T-cell (primary cell): ENCODE results near the gene SIL1. TPM values are rescaled to one million over a fixed set of nuclear protein-coding genes. Genes with fewer than 3 reads are reported as not detected.

Experiments used
- ATAC-seq, 4 experiments: fragments of 200-7000 bp in 3 of 4; fragments of 150-1000 bp in 1 of 4; cut with Tn5 transposase; replicated peaks in 1 of 4; 1 replicate in 3 of 4; 2 replicates in 1 of 4; pipeline ENCODE4 v1.10.0; 2021; ENCODE audit warnings: moderate library complexity in 3 of 4, mild to moderate bottlenecking in 2 of 4, moderate number of reproducible peaks in 1 of 4
- CTCF ChIA-PET, 2 donors: fragments of 300-600 bp; sonication (Branson Sonifier 250); formaldehyde crosslinking; loops; one replicate each; lab custom pipeline; 2022; ENCODE audit warnings: antibody characterized with exemption in 2 of 2; lab: Charles Lee
- POLR2A ChIA-PET, 2 donors: fragments of 300-600 bp; sonication (Branson Sonifier 250); formaldehyde crosslinking; loops; one replicate each; lab custom pipeline; 2022; ENCODE audit warnings: antibody characterized with exemption in 2 of 2; lab: Charles Lee
- DNase-seq, 35 experiments: peaks; one replicate each; pipeline versions ENCODE4 v3.0.0 to v3.0.0-alpha.2; 2013 to 2023
- H3K27ac ChIP-seq: one replicate; pipeline ENCODE4 v1.5.1; 2013; ENCODE audit warnings: low read length
- H3K27me3 ChIP-seq, 2 experiments: replicated peaks in 1 of 2; 1 replicate in 1 of 2; 2 replicates in 1 of 2; pipeline versions ENCODE4 v1.6.1 to v1.7.0; 2013; ENCODE audit warnings: low read length in 1 of 2, mixed read lengths in 1 of 2; ENCODE audit not compliant: control insufficient read depth in 2 of 2, insufficient read depth in 2 of 2; ENCODE audit errors: extremely low read depth in 1 of 2
- H3K36me3 ChIP-seq, 2 donors: 1 replicate in 1 of 2; 2 replicates in 1 of 2; pipeline versions ENCODE4 v1.6.1 to v1.7.0; 2013; ENCODE audit warnings: low read length in 1 of 2; ENCODE audit not compliant: control insufficient read depth in 2 of 2, insufficient read depth in 1 of 2; ENCODE audit errors: extremely low read depth in 1 of 2
- H3K4me1 ChIP-seq, 2 experiments: 1 replicate in 1 of 2; 2 replicates in 1 of 2; pipeline versions ENCODE4 v1.6.1 to v1.7.0; 2013; ENCODE audit warnings: low read length in 2 of 2, mixed read lengths in 1 of 2; ENCODE audit not compliant: insufficient read depth in 2 of 2, control insufficient read depth in 1 of 2; ENCODE audit errors: extremely low read depth in 1 of 2
- H3K4me3 ChIP-seq, 2 donors: 1 replicate in 1 of 2; 2 replicates in 1 of 2; pipeline versions ENCODE4 v1.5.1 to v1.7.0; 2013; ENCODE audit warnings: mild to moderate bottlenecking in 2 of 2, low read length in 1 of 2, moderate library complexity in 1 of 2; ENCODE audit not compliant: control insufficient read depth in 1 of 2; ENCODE audit errors: extremely low read depth in 1 of 2
- H3K9me3 ChIP-seq: 2 replicates; pipeline ENCODE4 v1.7.0; 2013
- H3K27ac Mint-ChIP-seq, 2 donors: one replicate each; pipeline ENCODE4 v1.8.0; 2020 to 2021; ENCODE audit warnings: mild to moderate bottlenecking in 2 of 2, mixed read lengths in 2 of 2
- H3K27me3 Mint-ChIP-seq, 2 donors: one replicate each; pipeline ENCODE4 v1.8.0; 2021 to 2022; ENCODE audit warnings: mixed read lengths in 2 of 2
- H3K36me3 Mint-ChIP-seq: one replicate; pipeline ENCODE4 v1.8.0; 2021; ENCODE audit warnings: mixed read lengths
- H3K4me1 Mint-ChIP-seq, 3 donors: one replicate each; pipeline ENCODE4 v1.8.0; 2020 to 2022; ENCODE audit warnings: mixed read lengths in 3 of 3, mild to moderate bottlenecking in 1 of 3
- H3K4me3 Mint-ChIP-seq, 3 donors: one replicate each; pipeline ENCODE4 v1.8.0; 2020 to 2022; ENCODE audit warnings: mild to moderate bottlenecking in 3 of 3, mixed read lengths in 3 of 3, moderate library complexity in 3 of 3
- H3K9me3 Mint-ChIP-seq, 3 donors: one replicate each; pipeline ENCODE4 v1.8.0; 2020 to 2022; ENCODE audit warnings: mixed read lengths in 3 of 3
- whole genome bisulfite sequencing: methylation state at CpG from one replicate; pipeline ENCODE4 v1.1.5; 2013; ENCODE audit warnings: missing lambda C conversion rate; ENCODE audit not compliant: insufficient coverage; 5-methylcytosine and 5-hydroxymethylcytosine counted together
- total RNA-seq, 35 experiments: library from RNA in 6 of 35; stranded (reverse) in 6 of 35; fragments of 120-200 nt in 1 of 35; gene quantifications; one replicate each; pipeline versions ENCODE4 v1.2.1 to v1.2.4 and lab custom pipeline; 2013 to 2026

Gene SIL1
- total RNA-seq, 5 donors from 2014 or later (not counting 1 experiment from before 2014, with no cell fraction given) = 14.2 to 16.5 (median 15.8) TPM

DNA sequence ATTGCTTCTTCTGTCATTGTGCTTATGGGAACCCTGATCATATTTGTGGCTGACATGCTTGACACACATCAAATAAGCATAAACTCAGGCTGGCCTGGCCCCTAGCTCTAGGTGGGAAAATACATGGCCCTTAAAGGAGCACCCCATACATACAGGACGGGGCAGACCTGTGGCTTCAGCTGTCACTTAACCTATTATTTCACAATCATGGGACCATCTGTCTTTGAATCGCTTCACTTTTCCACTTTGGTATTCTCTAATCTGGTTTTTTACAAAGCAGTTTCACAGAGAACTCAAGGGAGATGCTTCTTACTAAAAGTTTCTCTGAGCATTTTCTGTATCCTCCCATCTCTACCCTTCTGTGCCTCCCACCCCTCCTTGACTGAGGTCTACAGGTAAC is 288.4 kb downstream of the SIL1 start:
- POLR2A ChIA-PET = no interaction called here
- H3K27ac ChIP-seq = no peak overlapping the region
- CTCF ChIA-PET = interaction anchor here in 1 of 2 donors (0.7 kb wide), 1 partner anchor 45 kb away, joined by 4 read pairs; no protein-coding TSS in a partner anchor
- no peak overlapping the region for H3K4me3 Mint-ChIP-seq
- H3K4me3 ChIP-seq = no peak overlapping the region
- H3K36me3 Mint-ChIP-seq = peaks cover 17% of the 10 kb centered on the region
- no peaks in the 10 kb centered on the region for H3K9me3 ChIP-seq
- ATAC-seq = no peak
- H3K27me3 ChIP-seq = no peaks in the 10 kb centered on the region
- no peaks in the 10 kb centered on the region for H3K27me3 Mint-ChIP-seq
- no peak overlapping the region for H3K27ac Mint-ChIP-seq
- H3K4me1 ChIP-seq = no peaks in the 10 kb centered on the region
- H3K9me3 Mint-ChIP-seq = no peaks in the 10 kb centered on the region
- WGBS = 100% methylated on average over 2 of the region's 2 CpGs
- no peaks in the 10 kb centered on the region for H3K4me1 Mint-ChIP-seq
- no peaks in the 10 kb centered on the region for H3K36me3 ChIP-seq
- DNase-seq = no peak

DNA sequence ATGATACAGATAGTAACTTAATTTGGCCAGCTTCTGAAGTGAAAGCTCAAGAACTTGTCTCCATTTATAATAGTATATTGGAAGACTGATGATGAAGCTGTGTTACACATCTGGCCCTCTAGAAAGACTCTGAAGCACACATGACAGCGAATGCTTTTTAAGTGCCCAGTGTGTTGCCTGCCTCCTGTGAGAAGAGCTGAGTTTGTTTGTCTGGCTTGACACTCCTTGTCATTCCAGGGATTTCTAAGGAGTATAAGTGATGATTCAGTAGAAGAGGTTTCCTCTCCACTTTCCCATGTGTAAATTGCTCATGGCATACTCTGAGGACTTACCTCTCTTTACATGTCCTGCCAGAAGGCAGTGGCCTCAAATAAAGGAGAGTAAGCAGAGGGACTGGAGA is 292.6 kb downstream of the SIL1 start:
- no peaks in the 10 kb centered on the region for H3K9me3 Mint-ChIP-seq
- DNase-seq (no peak), ATAC-seq (no peak)
- no peaks in the 10 kb centered on the region for H3K4me1 ChIP-seq
- peaks cover 2 to 8% (median 3%) of the 10 kb centered on the region in 3 donors for H3K4me1 Mint-ChIP-seq
- WGBS = no CpG with 5 or more reads among the region's 1 CpG
- no peak overlapping the region for H3K27ac Mint-ChIP-seq
- no peaks in the 10 kb centered on the region for H3K9me3 ChIP-seq
- no peak overlapping the region for H3K4me3 Mint-ChIP-seq
- no peaks in the 10 kb centered on the region for H3K27me3 ChIP-seq
- no peaks in the 10 kb centered on the region for H3K27me3 Mint-ChIP-seq
- ChIA-PET CTCF (no interaction called here), POLR2A (no interaction called here)
- no peaks in the 10 kb centered on the region for H3K36me3 ChIP-seq
- no peak overlapping the region for H3K4me3 ChIP-seq
- no peak overlapping the region for H3K27ac ChIP-seq
- H3K36me3 Mint-ChIP-seq = peaks cover 23% of the 10 kb centered on the region

- ATAC-seq = no peak
- 78% methylated on average over 3 of the region's 10 CpGs for WGBS
Observed at GRCh38 chr5:138903130-138903775, 294.9 kb downstream of the SIL1 start.

GRCh38 chr5:138901716-138902115 is 296.5 kb downstream of the SIL1 start:
- Histone ChIP-seq H3K9me3 (no peaks in the 10 kb centered on the region), H3K27ac (no peak overlapping the region), H3K36me3 (no peaks in the 10 kb centered on the region), H3K27me3 (no peaks in the 10 kb centered on the region), H3K4me1 (no peaks in the 10 kb centered on the region), H3K4me3 (no peak overlapping the region)
- DNase-seq (no peak), ATAC-seq (no peak)
- Mint-ChIP-seq H3K9me3 (no peaks in the 10 kb centered on the region), H3K36me3 (peaks cover 13% of the 10 kb centered on the region), H3K4me1 (peaks cover 6 to 12% (median 7%) of the 10 kb centered on the region in 3 donors), H3K27ac (no peak overlapping the region), H3K4me3 (no peak overlapping the region), H3K27me3 (no peaks in the 10 kb centered on the region)
- POLR2A ChIA-PET = no interaction called here
- no CpG with 5 or more reads among the region's 2 CpGs for WGBS
- CTCF ChIA-PET = no interaction called here

More at GRCh38 chr5:138903130-138903775, 294.9 kb downstream of the SIL1 start:
- no peaks in the 10 kb centered on the region for H3K9me3 Mint-ChIP-seq
- no peak overlapping the region for H3K27ac ChIP-seq
- no peak for DNase-seq
- H3K4me1 Mint-ChIP-seq = peaks cover 6 to 12% (median 7%) of the 10 kb centered on the region in 3 donors
- no peaks in the 10 kb centered on the region for H3K9me3 ChIP-seq
- ChIA-PET CTCF (no interaction called here), POLR2A (no interaction called here)
- no peaks in the 10 kb centered on the region for H3K4me1 ChIP-seq
- no peaks in the 10 kb centered on the region for H3K36me3 ChIP-seq
- no peak overlapping the region for H3K4me3 Mint-ChIP-seq
- H3K27me3 Mint-ChIP-seq = no peaks in the 10 kb centered on the region
- H3K36me3 Mint-ChIP-seq = peaks cover 15% of the 10 kb centered on the region
- no peaks in the 10 kb centered on the region for H3K27me3 ChIP-seq
- no peak overlapping the region for H3K27ac Mint-ChIP-seq
- no peak overlapping the region for H3K4me3 ChIP-seq

DNA sequence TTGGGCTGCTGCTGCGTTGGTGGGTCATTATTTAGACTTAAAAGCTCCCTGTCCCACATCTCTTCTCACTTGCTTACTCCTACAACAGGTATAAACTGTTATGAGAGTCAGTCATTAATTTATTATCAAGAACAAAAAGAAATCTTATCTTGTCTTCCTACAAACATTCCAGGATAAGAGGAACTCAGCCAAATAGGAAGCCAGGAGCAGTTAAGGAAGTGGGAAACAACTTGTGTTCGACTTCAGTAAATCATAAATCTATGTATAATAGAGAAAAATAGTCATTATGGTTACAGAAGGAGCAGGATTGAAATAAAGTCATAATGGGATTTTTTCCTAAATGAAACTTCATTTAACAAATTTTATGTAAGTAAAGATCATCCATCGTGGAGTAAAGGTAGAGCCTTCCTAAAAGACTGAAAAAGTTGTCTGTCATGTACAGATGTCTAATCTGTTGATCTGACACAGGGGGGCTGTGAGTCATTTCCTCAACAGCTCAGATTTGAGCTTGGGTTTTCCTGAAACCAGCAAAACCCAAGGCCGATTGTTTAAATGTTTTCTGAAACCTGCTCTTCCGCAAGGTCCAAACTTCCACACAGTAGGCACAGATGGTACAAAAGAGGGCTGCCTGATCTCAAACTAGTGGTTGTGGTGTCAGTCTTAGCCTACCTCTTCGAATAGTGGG is 297.7 kb downstream of the SIL1 start:
- no peaks in the 10 kb centered on the region for H3K9me3 ChIP-seq
- peaks cover 6 to 12% (median 7%) of the 10 kb centered on the region in 3 donors for H3K4me1 Mint-ChIP-seq
- DNase-seq (no peak), ATAC-seq (peak in 2 of 4 experiments; percentile 43 to 63)
- no CpG with 5 or more reads among the region's 6 CpGs for WGBS
- H3K27me3 Mint-ChIP-seq = no peaks in the 10 kb centered on the region
- peaks cover 7% of the 10 kb centered on the region for H3K36me3 Mint-ChIP-seq
- H3K4me1 ChIP-seq = no peaks in the 10 kb centered on the region
- no peak overlapping the region for H3K27ac Mint-ChIP-seq
- no peaks in the 10 kb centered on the region for H3K36me3 ChIP-seq
- H3K4me3 Mint-ChIP-seq = no peak overlapping the region
- ChIA-PET CTCF (interaction anchor here in 1 of 2 donors (0.6 kb wide), 1 partner anchor 456 kb away, joined by 4 read pairs; no protein-coding TSS in a partner anchor), POLR2A (no interaction called here)
- no peak overlapping the region for H3K27ac ChIP-seq
- no peaks in the 10 kb centered on the region for H3K27me3 ChIP-seq
- no peak overlapping the region for H3K4me3 ChIP-seq
- no peaks in the 10 kb centered on the region for H3K9me3 Mint-ChIP-seq

GRCh38 chr5:138898742-138899141 is 299.4 kb downstream of the SIL1 start:
- no peaks in the 10 kb centered on the region for H3K27me3 ChIP-seq
- ATAC-seq (no peak), DNase-seq (no peak)
- peaks cover 6 to 12% (median 7%) of the 10 kb centered on the region in 3 donors for H3K4me1 Mint-ChIP-seq
- peaks cover 3% of the 10 kb centered on the region for H3K36me3 Mint-ChIP-seq
- H3K27me3 Mint-ChIP-seq = no peaks in the 10 kb centered on the region
- no peaks in the 10 kb centered on the region for H3K36me3 ChIP-seq
- no peaks in the 10 kb centered on the region for H3K9me3 ChIP-seq
- ChIA-PET POLR2A (no interaction called here), CTCF (no interaction called here)
- no peak overlapping the region for H3K4me3 Mint-ChIP-seq
- H3K4me1 ChIP-seq = no peaks in the 10 kb centered on the region
- no peaks in the 10 kb centered on the region for H3K9me3 Mint-ChIP-seq
- WGBS = no CpG with 5 or more reads among the region's 2 CpGs
- H3K27ac Mint-ChIP-seq = no peak overlapping the region
- no peak overlapping the region for H3K27ac ChIP-seq
- no peak overlapping the region for H3K4me3 ChIP-seq
